Skin of body (tissue), 2 donors: ENCODE measurements around the gene ATXN7L3. TPM values are rescaled to one million over a fixed set of nuclear protein-coding genes. Genes with fewer than 3 reads are reported as not detected.

Source experiments
- DNase-seq: peaks from one replicate; lab custom pipeline; 2025; lab: John Stamatoyannopoulos, UW
- total RNA-seq: library from RNA; depleted of rRNA; stranded (reverse); fragments of >200 nt; gene quantifications from one replicate; pipeline ENCODE4 v1.2.3, GENCODE V29; 2014

Gene ATXN7L3
- total RNA-seq, 1 donor from 2014 or later, result 26.2 TPM

DNA sequence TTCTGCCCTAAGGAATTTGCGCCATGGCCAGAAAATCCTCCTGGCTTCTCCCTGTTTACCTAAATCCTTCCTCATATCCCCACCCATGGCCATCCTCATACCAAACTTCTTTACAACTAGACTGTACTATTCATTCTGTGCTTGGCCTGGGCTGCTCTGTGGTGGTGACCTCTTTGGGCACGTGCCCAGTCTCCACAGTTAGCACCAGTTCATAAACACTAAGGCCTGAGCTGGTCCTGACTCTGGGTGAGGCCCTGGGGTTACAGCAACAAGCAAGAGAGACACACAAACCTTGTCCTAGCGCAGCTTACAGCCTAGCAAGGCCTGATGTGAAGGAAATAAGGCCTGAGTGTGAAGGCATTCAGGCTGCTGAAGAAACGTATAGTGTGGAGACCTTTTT is 3.1 kb upstream of the ATXN7L3 start:
- no peak for DNase-seq

- DNase-seq, result no peak
These were observed 933 bp upstream of the ATXN7L3 start for GRCh38 chr17:44200478-44201155.

DNA sequence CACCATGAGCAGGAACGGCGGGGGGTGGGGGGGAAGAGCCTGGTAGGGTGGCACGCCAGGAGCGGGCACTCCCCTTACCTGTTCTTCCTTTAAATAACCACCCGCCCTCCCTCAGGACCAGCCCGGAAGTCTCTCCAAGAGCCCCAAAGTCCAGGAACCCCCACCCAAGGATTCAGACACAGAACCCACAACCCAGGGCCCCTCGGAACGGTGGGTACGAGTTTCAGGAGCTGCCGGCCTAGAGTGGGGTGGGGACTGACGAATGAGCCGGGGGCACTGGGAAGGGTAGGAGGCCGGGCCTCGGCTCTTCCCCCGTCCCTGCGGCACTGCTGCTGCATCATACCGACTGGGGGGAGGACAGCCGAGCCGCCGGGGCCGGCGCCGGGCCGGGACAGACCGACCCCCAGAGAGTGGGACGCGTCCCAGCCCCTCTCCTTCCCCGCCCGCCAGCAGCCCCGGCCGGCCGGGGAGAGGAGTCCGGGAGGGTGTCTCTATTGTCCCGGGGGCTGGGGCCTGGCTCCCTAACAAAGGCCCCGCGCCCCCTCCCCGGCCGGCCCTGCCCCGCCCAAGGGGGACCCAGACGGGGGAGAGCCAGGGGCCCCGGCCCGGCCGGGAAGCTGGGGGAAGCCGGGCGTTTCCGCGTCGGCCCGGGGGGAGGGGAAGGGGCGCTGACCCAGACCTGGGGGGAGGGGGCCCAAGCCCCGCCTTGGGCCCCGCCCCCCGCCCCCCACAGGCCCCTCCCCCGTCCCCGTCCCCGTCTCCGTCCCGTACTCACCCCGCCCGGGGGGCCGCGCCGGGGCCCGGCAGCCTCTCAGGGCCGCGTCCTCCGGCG is 747 bp downstream of the ATXN7L3 start:
- DNase-seq, result no peak

DNA sequence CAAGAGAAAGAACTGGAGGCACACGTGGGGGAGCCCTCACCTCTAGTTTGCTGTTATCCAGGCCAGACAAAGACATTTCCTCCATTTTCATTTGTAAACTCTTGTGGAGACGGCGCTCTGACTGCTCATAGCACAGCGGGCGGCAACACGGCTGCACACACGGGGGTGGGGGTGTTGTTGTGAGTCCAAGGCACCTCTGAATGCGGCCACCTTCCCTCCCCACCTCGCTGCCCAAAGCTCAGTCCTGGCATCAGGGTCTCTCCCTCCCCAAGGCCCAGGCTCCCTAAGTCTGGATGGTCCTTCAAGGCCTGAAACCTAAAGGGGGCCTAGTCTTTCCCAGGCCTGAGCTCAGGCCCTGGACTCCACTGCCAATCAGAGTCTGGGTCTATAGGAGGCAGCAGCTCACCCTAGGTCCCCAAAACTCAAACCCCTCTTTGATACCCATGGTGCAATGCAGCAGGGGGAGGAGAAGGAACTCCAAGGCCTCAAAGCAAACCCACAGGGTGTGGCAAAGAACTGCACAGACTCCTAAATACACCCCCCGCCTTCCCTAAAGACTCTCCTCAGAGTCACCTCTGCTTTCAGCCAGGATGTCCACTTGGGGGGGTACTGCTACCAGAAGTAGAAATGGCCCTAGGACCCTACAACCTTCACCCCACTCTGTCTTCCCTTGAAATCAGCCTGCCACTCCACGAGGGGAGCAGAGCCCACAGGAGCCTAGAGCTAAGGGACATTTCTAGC is 1.5 kb downstream of the ATXN7L3 start:
- DNase-seq, result peak; percentile 58

DNA sequence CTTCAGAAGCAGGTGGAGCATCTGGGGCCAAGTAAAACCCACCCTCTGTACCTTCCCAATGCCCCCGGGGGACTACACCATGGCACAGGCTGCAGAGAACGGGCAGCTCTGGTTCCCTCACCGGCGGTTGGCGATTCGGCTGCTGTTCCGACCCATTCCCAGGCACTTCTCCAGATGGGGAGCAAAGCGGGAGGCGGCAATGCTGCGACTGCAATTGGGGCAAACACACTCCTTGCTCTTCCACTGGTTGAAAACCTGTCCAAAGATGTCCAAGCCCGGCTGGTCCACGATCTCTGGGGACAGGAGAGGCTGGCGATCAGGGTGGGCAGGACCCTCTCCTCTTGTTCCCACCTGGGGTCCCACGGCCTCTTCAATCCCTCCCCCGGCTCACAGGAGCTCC is 2.6 kb downstream of the ATXN7L3 start:
- DNase-seq, result no peak

- DNase-seq, result no peak
These were observed 6.2 kb downstream of the ATXN7L3 start for GRCh38 chr17:44193326-44194084.

DNA sequence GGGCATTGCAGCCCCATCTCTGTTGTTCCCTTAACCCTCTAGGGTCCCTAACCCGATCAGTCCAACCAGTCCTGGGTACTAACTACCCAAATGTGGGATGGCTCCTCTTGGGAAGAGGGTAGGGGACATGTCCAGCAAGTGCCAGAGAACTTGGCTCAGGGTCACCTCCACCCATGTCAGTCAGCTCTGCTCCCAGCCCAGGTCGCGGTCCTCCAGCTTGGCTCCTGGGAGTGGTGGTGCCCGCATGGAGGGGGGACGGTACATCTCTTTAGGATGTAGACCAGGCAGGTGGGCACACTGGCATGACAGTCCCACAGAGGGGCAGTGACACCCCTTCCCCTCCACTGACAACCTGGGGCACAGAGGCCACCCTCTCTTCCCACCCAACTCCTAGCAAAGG is 6.9 kb downstream of the ATXN7L3 start:
- DNase-seq, result no peak

DNA sequence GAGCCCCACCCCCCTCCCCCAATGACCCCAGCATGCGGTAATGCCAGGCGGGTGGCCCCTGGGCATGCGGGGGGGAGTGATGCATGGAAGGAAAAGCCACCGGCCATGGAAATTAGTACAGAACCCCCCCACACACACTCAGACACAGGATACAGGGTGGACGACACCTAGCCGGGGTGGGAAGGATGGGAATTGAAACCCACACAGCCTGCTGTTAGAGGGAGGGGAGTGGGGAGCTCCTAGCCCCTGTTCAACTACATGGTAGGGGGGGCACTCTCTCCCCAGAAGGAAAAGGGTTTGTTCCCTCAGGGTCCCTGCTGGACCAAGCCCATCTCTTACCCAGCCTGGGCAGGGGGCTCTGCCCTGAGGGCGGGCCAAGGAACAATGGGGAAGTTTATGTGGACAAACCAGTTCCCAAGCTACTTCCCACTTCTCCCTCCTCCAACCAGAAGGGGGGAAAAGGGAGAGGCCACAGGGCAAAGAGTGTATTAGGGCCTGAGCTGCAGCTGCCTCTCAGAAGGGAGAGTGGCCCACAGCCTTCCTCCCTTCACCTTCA is 7.7 kb downstream of the ATXN7L3 start:
- no peak for DNase-seq

DNA sequence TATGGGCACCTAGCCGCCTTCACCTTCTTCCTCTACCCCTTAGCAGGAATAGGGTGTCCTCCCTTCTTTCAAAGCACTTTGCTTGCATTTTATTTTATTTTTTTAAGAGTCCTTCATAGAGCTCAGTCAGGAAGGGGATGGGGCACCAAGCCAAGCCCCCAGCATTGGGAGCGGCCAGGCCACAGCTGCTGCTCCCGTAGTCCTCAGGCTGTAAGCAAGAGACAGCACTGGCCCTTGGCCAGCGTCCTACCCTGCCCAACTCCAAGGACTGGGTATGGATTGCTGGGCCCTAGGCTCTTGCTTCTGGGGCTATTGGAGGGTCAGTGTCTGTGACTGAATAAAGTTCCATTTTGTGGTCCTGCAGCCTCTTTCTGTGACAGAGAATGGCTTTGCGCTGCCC is 8.3 kb downstream of the ATXN7L3 start:
- no peak for DNase-seq

DNA sequence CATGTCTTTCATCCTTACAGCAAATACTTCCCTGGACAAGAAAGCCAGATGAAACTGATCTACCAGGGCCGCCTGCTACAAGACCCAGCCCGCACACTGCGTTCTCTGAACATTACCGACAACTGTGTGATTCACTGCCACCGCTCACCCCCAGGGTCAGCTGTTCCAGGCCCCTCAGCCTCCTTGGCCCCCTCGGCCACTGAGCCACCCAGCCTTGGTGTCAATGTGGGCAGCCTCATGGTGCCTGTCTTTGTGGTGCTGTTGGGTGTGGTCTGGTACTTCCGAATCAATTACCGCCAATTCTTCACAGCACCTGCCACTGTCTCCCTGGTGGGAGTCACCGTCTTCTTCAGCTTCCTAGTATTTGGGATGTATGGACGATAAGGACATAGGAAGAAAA is 9.2 kb downstream of the ATXN7L3 start:
- no peak for DNase-seq

DNA sequence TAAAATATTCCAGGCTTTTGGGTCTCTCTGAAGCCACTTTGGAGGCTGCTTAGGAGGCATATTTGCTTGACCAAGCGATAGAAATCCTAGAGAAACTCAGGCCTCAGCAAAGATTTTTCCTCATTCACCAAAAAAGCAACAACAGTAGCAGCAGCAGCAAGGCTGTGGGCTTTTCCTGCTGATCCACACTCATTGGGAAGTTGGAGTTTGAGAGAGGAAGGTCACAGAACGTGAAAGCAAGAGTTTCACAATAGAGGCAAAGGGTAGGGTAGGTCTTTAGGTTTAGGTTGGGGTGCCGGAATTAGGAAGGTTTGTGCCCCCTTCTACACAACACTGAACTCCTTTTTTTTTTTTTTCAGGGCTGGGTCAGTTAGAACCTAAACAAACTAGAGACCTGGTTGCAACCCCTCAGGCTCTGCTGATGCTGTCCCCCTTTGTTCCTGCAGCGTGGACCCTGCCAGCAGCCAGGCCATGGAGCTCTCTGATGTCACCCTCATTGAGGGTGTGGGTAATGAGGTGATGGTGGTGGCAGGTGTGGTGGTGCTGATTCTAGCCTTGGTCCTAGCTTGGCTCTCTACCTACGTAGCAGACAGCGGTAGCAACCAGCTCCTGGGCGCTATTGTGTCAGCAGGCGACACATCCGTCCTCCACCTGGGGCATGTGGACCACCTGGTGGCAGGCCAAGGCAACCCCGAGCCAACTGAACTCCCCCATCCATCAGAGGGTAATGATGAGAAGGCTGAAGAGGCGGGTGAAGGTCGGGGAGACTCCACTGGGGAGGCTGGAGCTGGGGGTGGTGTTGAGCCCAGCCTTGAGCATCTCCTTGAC is 10.9 kb downstream of the ATXN7L3 start:
- DNase-seq, result no peak

DNA sequence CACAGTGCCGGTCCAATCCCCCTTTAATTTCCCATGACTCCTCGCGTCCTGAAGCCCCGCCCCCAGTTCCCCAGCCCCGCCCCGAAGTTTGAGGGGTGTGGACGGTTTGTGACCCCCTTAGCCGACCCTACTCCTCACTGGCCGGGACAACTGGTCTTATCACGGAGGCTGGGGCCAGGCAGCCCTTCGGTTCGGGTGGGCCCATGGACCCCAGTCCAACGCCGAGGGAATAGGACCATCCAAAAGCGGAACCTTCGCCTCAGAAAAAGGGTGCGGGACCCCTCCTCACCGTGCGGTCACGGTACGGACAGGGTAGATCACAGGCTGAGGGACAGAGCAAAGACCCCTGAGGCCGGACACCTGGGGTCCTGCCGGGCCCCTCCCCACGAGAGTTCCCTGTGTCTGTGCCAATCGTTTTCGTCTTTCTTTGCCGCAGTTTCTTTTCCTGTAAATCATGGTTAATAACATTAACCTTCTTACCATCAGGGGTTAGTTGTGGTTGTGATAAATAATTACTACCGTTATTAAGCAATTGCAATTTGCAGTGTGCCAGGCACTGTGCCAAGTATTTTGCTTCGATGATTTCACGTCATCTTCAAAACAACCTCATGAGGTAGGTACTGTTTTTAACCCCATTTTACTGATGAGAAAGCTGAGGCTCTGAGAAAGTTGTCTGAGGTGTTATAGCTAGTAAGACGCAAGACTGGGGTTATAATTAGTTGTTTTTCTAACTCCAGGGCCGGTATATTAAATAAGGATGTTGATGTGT is 12.4 kb downstream of the ATXN7L3 start:
- DNase-seq, result peak; percentile 59

DNA sequence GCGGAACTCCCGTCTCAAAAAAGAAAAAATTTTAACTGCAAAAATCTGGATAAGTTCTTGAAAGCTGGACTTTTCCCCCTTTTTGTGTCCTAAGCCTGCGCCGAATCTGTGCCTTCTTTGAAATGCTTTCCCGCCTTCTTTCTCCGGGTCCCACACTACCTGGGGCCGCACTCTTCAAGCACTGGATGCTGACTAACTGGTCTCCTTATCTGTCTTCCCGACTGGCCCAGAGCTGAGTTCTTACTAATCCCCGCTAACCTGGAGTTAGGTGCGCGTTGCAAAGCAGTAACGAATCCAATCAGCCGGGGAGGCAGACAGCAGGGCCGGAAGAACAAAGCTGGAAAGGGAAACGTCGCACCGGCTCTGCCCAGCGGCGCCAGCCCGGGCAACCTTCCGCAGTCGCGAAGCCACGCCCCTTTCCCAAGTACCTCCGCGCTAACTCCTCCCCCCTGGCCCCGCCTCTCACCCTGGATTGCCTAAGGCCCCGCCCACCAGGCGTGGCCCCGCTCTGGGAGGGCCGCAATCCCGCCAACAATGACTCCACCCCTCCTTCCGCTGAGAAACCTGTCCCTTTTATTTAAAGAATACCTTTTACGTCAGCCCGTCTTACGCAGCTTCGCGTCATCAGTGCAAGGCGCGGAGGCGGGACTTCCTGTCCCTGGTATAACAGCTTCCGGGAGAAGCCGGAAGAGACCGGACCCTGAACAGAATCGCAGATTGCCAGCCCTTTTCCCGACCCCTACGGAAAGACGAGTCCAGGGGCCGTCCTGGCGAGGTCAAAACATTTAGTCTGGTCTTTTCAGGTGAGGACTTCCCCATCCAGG is 13.2 kb downstream of the ATXN7L3 start, which contains the start of gene TMUB2:
Gene TMUB2, plus strand, starts transcription at position 666 of the 824 bp plus-strand sequence. CDS start 737 bp downstream, outside the sequence.
- peak; percentile 100 for DNase-seq

- no peak for DNase-seq
These were observed 15.4 kb downstream of the ATXN7L3 start for GRCh38 chr17:44184212-44184810.

DNA sequence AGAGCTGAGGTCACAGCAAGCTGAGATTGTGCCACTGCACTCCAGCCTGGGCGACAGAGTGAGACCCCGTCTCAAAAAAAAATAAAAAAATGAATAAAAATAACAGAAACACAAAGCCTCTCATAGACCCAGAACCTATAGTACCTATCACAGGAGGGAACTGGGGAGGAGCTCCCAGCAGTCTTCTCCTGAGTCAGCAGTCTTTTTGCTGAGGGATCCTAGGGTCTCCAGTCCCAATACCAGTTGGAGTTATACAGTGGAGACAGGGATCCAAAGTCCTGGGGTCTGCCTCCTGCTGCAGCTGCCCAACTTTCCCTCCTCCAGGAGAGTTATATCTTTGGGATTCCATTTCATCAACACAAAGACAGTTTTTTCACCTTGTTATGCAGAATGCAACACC is 16.7 kb downstream of the ATXN7L3 start:
- no peak for DNase-seq

- no peak for DNase-seq
These were observed 21.6 kb downstream of the ATXN7L3 start for GRCh38 chr17:44178133-44178532.

DNA sequence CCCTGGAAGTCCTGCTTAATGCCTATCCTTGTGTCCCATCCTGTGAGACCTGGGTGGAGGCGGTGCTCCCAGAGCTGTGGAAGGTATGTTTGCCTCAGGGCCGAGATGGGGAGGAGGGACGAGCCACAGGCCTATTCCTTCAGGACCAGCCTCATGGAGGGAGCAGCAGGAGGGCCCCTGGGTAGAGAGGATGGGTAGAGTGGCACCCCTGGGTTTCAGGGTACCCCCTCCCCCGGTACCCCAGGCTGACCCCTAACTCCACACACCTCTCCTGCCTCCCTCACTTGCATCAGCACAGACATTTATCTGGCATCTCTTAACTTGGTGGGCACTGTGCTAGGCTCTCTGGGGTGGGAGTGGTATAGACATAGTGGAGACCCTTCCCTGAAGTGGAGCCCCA is 22.0 kb downstream of the ATXN7L3 start:
- DNase-seq, result no peak
